LNCAP (cell line): ENCODE results near the gene PIK3AP1.

Experiments used
- TF ChIP-seq, protein P1 (sequence below): fragments of 450-650 bp; IDR thresholded peaks from 2 replicates; pipeline ENCODE4 v1.5.1; 2017; ENCODE audit warnings: mild to moderate bottlenecking

The PIK3AP1 gene

DNA sequence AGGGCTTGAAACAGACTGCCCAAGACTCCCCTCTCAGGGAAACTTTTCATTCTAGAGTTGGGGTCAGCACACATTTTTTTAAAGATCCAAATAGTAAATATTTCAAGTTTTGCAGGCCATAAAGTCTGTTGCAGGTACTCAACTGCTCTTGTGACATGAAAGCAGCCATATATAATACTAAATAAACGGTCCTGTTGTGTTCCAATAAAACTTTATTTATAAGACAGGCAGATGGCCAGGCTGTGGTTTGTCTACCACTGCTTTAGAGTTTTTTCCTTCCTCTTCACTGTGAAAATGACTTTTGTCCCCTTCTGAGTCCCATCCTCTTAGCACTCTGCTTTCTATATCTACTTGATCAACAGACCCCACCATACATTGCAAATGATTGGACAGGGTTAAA lies 93.0 kb downstream of the PIK3AP1 start:
- TF ChIP-seq, protein P1, sequence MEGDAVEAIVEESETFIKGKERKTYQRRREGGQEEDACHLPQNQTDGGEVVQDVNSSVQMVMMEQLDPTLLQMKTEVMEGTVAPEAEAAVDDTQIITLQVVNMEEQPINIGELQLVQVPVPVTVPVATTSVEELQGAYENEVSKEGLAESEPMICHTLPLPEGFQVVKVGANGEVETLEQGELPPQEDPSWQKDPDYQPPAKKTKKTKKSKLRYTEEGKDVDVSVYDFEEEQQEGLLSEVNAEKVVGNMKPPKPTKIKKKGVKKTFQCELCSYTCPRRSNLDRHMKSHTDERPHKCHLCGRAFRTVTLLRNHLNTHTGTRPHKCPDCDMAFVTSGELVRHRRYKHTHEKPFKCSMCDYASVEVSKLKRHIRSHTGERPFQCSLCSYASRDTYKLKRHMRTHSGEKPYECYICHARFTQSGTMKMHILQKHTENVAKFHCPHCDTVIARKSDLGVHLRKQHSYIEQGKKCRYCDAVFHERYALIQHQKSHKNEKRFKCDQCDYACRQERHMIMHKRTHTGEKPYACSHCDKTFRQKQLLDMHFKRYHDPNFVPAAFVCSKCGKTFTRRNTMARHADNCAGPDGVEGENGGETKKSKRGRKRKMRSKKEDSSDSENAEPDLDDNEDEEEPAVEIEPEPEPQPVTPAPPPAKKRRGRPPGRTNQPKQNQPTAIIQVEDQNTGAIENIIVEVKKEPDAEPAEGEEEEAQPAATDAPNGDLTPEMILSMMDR, result no peak

DNA sequence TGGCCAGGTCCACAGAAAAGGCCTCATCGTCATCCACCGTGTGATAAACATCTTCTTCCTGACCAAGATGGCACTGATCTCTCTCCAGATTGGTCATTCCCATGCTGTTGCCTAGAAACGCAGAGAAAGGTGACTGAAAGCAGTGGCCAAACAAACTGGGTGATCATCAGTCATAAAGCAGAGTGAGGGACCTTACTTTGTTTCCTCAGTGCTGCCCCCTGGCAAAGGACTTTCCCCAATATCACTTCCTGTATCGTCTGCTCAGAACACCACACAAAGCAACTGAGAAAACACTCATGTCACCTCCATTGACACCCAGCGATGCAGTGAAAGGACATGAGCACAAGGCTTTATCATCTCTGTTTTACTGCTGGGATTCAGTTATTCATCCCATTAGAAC lies 93.5 kb downstream of the PIK3AP1 start:
- TF ChIP-seq, protein P1, result no peak; the same call in 1 of the 2 replicates

DNA sequence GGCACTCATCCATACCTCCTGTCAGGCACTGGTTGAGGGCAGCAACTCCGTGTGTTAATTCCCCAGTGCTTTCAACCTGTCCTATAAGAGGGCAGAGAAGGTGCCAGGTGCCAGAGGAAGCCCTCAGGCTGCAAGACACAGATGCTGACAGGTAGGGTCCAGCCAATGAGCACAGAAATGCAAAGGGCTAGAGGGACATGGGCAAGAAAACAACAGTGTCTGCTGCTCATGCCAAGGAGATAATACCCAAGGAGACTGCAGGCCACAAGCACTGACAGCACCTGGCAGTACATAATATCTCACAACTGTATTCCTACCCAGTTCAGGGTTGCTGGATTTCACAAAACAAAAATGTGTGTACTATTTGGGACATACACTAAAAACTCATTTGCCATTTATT lies 95.1 kb downstream of the PIK3AP1 start:
- TF ChIP-seq, protein P1, result no peak

DNA sequence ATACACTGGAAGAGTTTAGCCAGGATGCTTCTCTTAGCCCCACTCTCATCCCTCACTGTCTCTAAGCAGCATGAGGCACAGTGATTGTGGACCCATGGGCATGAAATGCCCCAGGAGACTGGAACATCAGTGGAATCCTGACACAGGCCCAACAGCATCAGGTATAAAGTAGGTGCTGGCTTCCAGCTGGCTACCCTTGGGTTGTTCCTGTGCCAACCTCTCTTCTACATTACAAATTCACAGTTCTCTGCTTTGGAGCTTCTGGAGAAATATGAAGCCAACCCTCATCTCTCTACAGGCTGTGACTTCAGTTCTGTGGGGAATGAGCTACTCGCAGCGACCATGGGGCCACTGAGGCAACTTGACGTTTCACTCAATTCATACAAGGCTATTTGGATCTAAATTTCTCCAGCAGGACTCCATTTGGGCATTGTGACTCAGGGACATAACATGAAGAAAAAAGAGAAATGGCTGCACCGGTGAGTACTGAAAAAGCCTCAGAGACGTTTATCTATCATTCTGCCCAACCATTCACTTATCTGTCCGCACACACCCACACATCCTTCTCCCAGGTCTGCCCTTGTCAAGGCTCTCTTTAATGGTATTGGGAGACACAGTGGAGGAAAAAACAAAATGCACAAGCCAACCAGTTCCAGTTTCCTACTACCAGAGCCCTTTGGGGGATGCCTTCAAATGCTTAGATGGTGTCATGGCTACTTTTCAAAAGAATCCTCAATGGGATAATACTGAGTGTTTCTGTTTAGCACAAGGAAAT lies 98.1 kb downstream of the PIK3AP1 start:
- TF ChIP-seq, protein P1, result no peak

DNA sequence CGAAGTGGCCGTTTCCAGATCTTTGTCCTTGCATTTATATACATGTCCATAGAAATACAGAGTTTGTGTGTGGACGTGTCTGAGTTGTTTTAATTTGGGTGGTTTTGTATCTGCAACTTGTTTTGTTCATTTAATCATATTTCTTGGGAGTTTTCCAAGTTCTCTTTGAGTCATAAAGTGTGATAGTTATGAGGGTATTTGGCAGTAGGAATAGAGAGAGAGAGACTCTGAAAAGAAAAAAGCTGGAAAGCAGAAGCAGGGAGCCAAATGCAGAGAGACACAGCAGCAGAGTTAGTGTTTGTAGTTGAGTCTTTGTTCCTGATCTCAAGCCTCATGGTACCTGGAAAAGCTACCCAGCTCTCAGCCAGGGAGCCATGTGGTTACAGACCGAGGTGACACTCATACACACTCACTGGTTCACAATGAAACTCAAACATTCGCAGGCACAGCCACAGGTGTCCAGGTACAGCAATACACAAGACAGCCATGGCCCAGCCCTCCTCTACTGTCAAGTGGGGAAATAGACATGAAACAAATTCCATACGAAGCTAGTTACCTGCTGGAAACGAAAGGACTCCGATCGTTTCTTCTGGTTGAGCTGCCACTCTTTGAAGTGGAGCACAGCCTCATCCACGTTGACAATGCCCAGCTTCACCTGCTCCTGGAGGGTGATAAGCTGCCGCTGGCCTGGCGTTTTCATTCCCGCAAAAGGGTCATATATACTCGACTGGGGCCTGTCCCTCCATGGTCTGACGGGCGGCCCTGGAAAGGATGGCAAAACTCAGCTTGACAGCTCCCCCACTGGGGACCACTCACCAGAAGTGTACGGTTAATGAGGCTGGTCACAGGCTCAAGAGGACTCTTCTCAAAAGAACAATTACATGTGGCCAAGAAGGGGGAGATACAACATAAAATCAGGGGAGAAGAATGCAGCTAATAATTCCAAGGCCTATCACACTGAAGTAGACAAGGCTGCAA lies 100.2 kb downstream of the PIK3AP1 start:
- TF ChIP-seq, protein P1, result no peak

DNA sequence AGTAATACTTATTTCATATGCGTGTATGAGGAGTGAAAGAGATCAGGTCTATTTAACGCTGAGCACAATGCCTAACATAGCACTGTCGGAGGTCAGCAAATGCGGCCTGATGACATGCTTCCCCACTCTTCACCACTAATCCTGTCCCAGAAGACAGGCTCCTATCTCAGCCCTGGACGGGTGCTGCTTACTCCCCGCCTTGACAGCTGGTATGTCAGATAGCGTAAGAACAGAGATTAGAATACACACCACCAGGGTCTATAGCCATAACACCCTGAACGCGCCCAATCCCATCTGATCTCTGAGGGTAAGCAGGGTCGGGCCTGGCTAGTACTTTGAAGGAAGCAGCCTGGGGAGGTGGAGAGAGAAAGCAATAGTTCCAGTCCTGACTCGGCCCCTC lies 101.2 kb downstream of the PIK3AP1 start:
- TF ChIP-seq, protein P1, result no peak

DNA sequence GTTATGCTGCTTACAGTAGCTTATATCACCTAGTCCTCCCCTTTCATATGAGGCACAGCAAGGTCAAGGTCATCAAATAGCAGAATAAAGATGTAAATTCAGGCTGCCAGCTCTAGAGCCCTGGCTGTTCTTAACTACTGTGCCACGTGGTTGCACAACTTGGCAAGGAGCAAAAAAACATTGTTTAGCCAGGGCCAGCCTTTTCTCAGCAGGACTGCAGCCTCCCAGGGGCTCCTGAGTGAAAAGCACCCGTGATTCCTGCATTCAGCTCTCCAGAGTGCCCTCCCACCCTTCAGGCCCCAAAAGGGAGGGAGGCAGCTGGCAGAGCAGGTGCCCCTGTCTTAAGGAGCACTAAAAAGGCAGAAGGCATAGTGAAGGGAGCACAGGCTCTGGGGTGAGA lies 101.7 kb downstream of the PIK3AP1 start:
- TF ChIP-seq, protein P1, result no peak
